GM13977 (cell line): Measurements from ENCODE around the gene PRUNE2.

Source experiments
- DNase-seq: peaks from one replicate; pipeline ENCODE4 v3.0.0; 2012; ENCODE audit warnings: low spot score
- CTCF ChIP-seq: IDR thresholded peaks from 2 replicates; pipeline ENCODE4 v1.5.1; 2012; ENCODE audit warnings: mild to moderate bottlenecking, control low read depth; ENCODE audit not compliant: insufficient read depth; ENCODE audit errors: extremely low read depth, missing control alignments
- in situ Hi-C: fragments of 300-500 bp; cut with MboI; formaldehyde crosslinking; loops from one replicate; pipeline ENCODE4 v1.12.0; 2022; ENCODE audit warnings: low sequenced_read_pairs, low pct_unique_long_range_greater_than_20kb, mixed read lengths, inconsistent platforms; ENCODE audit not compliant: unreplicated experiment

Gene PRUNE2

GRCh38 chr9:76583256-76583655, 322.7 kb downstream of the PRUNE2 start:
- in situ Hi-C loops = no loop called here
- DNase-seq = no peak
- TF ChIP-seq CTCF = no peak

GRCh38 chr9:76581731-76582130, 324.2 kb downstream of the PRUNE2 start:
- DNase-seq = no peak
- TF ChIP-seq CTCF = no peak
- in situ Hi-C loops = no loop called here

- no peak for DNase-seq
- TF ChIP-seq CTCF = no peak
- in situ Hi-C loops = no loop called here
Measured at GRCh38 chr9:76580820-76581219, 325.1 kb downstream of the PRUNE2 start.

- no peak for TF ChIP-seq CTCF
- in situ Hi-C loops = no loop called here
- DNase-seq = no peak
Measured at GRCh38 chr9:76580188-76580587, 325.7 kb downstream of the PRUNE2 start.

GRCh38 chr9:76576344-76576743, 329.6 kb downstream of the PRUNE2 start:
- in situ Hi-C loops = no loop called here
- no peak for TF ChIP-seq CTCF
- DNase-seq = peak; percentile 76

- in situ Hi-C loops = no loop called here
- TF ChIP-seq CTCF = no peak
- no peak for DNase-seq
Measured at GRCh38 chr9:76575761-76576160, 330.2 kb downstream of the PRUNE2 start.
